ENCODE data around the gene SPRTN. TPM values are rescaled to one million over a fixed set of nuclear protein-coding genes. Genes with fewer than 3 reads are reported as not detected.

The SPRTN gene
- total RNA-seq, 2 experiments from 2014 or later = 7.4 to 11.0 TPM

- H3K4me3 Mint-ChIP-seq = no peak overlapping the region
- DNase-seq = no peak
- peaks cover 18% of the 10 kb centered on the region for H3K4me1 Mint-ChIP-seq (ENCODE audit: low read depth)
- intact Hi-C loops (cut with micrococcal nuclease) = no loop called here
- H3K27me3 Mint-ChIP-seq = no peaks in the 10 kb centered on the region
- POLR2A ChIA-PET = no interaction called here
- H3K36me3 Mint-ChIP-seq = peaks cover 1% of the 10 kb centered on the region
- H3K27ac Mint-ChIP-seq = no peak overlapping the region
- CTCF ChIA-PET = no interaction called here
- H3K9me3 Mint-ChIP-seq = no peaks in the 10 kb centered on the region
Measured at GRCh38 chr1:231404318-231404717, 66.2 kb downstream of the SPRTN start.

Other genes with a start within 250 kb of the SPRTN start
- not detected for gene TRIM67, start 176.2 kb upstream of the SPRTN start, total RNA-seq
- 10 to 100 TPM; 56.2 to 60.3 TPM for gene GNPAT, start 97.1 kb upstream of the SPRTN start, total RNA-seq
- 10 to 100 TPM; 14.4 to 15.2 TPM for gene EXOC8, start 441 bp upstream of the SPRTN start, total RNA-seq
- 10 to 100 TPM; 15.8 to 16.2 TPM for gene EGLN1, start 84.0 kb downstream of the SPRTN start, total RNA-seq
- gene TSNAX, start 190.4 kb downstream of the SPRTN start, total RNA-seq = 10 to 100 TPM; 36.4 to 36.5 TPM